ENCODE data around the gene RFPL4A. TPM values are rescaled to one million over a fixed set of nuclear protein-coding genes. Genes with fewer than 3 reads are reported as not detected.
"Not testable (repeated sequence)": the region's sequence is repeated elsewhere in the genome, so short reads cannot be mapped to it uniquely, and the experiment has no call there.

The RFPL4A gene
- polyA plus RNA-seq, result not detected

GRCh38 chr19:55758797-55759196 lies at the start of gene RFPL4A:
Gene RFPL4A, plus strand, starts transcription at chr19:55759097. Its CDS starts 2,704 bp downstream, at chr19:55761801.
- not testable (repeated sequence) for H3K27ac ChIP-seq (ENCODE audit: low read depth, low read length)
- WGBS, 3 donors, result 82 to 94% (median 92%) methylated on average over 2 of the region's 3 CpGs

DNA sequence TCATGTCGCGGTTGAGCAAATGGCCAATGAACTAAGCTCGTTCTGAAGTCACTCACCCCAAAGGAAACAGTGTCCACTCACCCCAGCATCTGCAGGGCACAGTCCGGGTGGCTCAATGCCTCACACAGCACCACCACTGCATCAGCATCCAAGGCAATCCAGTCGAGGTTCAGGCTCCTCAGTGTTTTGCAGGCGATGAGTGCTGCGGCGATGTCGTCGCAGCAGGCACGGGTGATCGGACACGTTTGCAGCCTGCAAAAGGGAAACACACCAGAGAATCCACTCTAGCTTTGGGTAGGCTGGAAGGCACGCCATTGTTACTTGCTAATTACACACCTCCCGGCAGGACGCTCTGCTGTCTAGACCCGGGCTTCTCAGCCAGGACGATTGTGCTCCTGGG lies 47.2 kb upstream of the RFPL4A start:
- 72 to 78% (median 72%) methylated on average over 18 of the region's 18 CpGs for WGBS, 3 donors

GRCh38 chr19:55712804-55713631 lies 45.9 kb upstream of the RFPL4A start:
- 65 to 85% (median 80%) methylated on average over 2 of the region's 3 CpGs for WGBS, 3 donors

More for the DNA sequence above, 47.2 kb upstream of the RFPL4A start:
- H3K27ac ChIP-seq (ENCODE audit: low read depth, low read length), result no peak overlapping the region

GRCh38 chr19:55716531-55716930 lies 42.4 kb upstream of the RFPL4A start:
- WGBS, 3 donors, result 76 to 87% (median 85%) methylated on average over 15 of the region's 15 CpGs
- no peak overlapping the region for H3K27ac ChIP-seq (ENCODE audit: low read depth, low read length)

More at GRCh38 chr19:55712804-55713631, 45.9 kb upstream of the RFPL4A start:
- H3K27ac ChIP-seq (ENCODE audit: low read depth, low read length), result no peak overlapping the region

DNA sequence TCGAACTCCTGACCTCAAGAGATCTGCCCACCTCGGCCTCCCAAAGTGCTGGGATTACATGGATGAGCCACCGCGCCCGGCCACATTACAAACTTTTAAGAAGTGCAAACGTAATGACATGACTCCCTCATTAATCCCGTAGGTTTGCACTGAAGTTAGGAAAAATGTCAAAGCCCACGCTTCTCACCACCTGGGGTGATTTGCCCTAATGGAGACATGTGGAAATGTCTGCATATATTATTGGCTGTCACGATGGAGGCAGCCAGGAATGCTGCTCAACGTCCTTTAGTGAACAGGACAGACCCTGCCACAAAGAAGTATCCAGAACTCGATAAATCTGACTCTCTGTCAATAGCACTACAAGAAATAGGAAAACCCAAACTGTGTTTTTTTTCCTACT lies 41.6 kb upstream of the RFPL4A start:
- H3K27ac ChIP-seq (ENCODE audit: low read depth, low read length), result no peak overlapping the region
- 69 to 75% (median 71%) methylated on average over 11 of the region's 11 CpGs for WGBS, 3 donors

- WGBS, 3 donors, result 30 to 43% (median 40%) methylated on average over 13 of the region's 13 CpGs
- not testable (repeated sequence) for H3K27ac ChIP-seq (ENCODE audit: low read depth, low read length)
Measured at GRCh38 chr19:55717879-55718711, 40.8 kb upstream of the RFPL4A start.

GRCh38 chr19:55720214-55720746 lies 38.6 kb upstream of the RFPL4A start:
- H3K27ac ChIP-seq (ENCODE audit: low read depth, low read length), result no peak overlapping the region
- 62 to 74% (median 70%) methylated on average over 5 of the region's 5 CpGs for WGBS, 3 donors

DNA sequence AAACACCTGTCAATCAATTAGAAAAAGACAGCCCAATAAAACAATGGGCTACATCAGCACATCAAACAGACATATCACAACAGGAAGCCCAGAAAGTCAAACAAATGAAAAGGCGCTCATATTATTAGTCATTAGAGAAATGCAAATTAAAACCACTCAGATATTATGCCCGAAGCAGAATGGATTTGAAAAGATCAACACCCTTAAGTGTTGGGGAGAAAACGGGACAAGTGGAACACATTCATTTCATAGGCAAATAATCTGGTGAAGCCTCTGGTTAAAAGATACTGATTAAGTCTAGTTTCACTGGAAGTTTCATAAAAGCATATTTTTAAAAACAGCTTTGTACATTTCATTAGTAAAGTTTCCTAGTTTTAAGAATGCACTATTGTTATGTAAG lies 38.1 kb upstream of the RFPL4A start:
- 78 to 93% (median 84%) methylated on average over 3 of the region's 3 CpGs for WGBS, 3 donors
- H3K27ac ChIP-seq (ENCODE audit: low read depth, low read length), result no peak overlapping the region

- 87 to 92% (median 91%) methylated on average over 8 of the region's 8 CpGs for WGBS, 3 donors
- no peak overlapping the region for H3K27ac ChIP-seq (ENCODE audit: low read depth, low read length)
Measured at GRCh38 chr19:55723491-55723890, 35.4 kb upstream of the RFPL4A start.

- 76 to 87% (median 87%) methylated on average over 2 of the region's 2 CpGs for WGBS, 3 donors
- not testable (repeated sequence) for H3K27ac ChIP-seq (ENCODE audit: low read depth, low read length)
Measured at GRCh38 chr19:55730378-55730777, 28.5 kb upstream of the RFPL4A start.

- H3K27ac ChIP-seq (ENCODE audit: low read depth, low read length), result no peak within 1 kb of the TSS
- WGBS, 3 donors, result 89 to 93% (median 89%) methylated on average over 3 of the region's 3 CpGs
Measured at GRCh38 chr19:55738302-55738701, 20.6 kb upstream of the RFPL4A start, which contains the start of gene NLRP9. Gene NLRP9, minus strand, starts transcription at chr19:55738402. Its CDS starts 28 bp downstream, at chr19:55738374.

GRCh38 chr19:55750715-55751114 lies 8.2 kb upstream of the RFPL4A start:
- H3K27ac ChIP-seq (ENCODE audit: low read depth, low read length), result no peak overlapping the region
- WGBS, 3 donors, result 79 to 92% (median 88%) methylated on average over 6 of the region's 6 CpGs

DNA sequence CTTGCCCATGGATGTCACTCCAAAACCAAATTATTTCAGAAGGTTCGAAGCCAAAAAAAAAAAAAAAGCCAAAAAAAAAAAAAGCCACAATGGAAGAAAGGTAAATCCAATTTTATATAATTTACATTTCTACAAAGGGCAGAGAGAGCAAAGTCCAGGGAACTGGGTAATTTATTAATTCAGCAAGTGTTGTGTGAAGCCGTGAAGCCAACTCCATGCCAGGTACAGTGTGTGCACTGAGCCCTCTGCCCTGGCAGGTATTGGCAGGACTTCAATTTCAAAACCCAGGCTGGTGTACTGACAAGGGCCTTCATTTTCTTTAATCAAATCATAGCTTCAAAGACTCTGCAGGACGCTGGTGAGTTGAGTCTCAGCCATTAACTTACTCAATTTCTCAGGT lies 5.5 kb upstream of the RFPL4A start:
- 23 to 81% (median 73%) methylated on average over 3 of the region's 3 CpGs for WGBS, 3 donors
- no peak overlapping the region for H3K27ac ChIP-seq (ENCODE audit: low read depth, low read length)

DNA sequence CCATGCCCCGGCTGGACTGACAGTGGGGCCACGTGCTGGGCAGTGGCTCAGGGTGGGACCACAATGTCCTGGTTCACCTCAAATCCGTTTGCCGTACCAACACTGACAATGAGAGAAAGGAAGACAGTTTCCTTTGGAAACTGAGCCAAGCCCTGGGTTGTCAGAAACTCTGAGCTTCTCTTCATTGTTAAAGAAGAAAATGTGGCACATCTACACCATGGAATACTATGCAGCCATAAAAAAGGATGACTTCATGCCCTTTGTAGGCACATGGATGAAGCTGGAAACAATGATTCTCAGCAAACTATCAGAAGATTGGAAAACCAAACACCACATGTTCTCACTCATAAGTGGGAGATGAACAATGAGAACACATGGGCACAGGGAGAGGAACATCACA lies 2.1 kb upstream of the RFPL4A start:
- not testable (repeated sequence) for H3K27ac ChIP-seq (ENCODE audit: low read depth, low read length)
- WGBS, 3 donors, result 80 to 82% (median 81%) methylated on average over 4 of the region's 4 CpGs

DNA sequence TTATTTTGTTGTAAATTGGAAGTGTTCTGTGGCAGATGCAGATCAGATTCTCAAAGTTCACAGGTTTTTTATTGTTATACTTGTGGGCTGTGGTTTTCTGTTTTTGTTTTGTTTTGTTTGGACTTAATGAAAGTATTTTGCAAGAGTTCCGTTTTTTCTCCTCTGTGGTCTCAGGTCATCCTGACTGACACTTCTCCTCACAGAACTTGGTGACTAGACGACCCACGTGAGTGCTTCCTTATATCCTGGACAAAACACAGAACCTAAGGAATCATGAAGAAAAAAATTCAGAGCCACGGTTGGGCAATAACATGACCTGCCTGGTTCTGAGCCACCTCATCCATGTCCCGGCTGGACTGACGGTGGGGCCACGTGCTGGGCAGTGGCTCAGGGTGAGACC lies 7.6 kb downstream of the RFPL4A start:
- no peak overlapping the region for H3K27ac ChIP-seq (ENCODE audit: low read depth, low read length)
- WGBS, 3 donors, result 59 to 71% (median 62%) methylated on average over 7 of the region's 7 CpGs

DNA sequence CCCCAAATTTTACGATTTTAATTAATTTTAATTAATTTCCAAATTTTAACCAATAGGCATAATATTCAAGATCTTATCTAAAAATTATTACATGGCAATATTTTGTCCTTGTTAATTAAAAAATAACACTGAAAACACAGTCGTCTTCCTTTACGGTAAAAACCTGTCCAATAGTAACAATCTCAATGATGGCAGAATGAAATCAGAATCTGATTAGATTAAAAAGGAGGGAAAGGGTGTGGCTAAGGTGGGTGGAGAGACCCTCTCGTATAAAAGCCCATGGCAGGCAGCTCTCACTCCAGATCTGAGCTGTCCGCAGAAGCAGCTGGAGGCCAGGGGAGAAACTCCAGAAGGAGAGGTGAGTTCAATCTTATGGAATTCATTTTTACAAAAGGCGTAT lies 9.9 kb downstream of the RFPL4A start, which contains the start of gene RFPL4AL1:
Gene RFPL4AL1, plus strand, starts transcription at position 301 of the 400 bp plus-strand sequence. CDS start 2,687 bp downstream, outside the sequence.
- 83 to 87% (median 84%) methylated on average over 5 of the region's 6 CpGs for WGBS, 3 donors
- H3K27ac ChIP-seq (ENCODE audit: low read depth, low read length), result not testable (repeated sequence)

GRCh38 chr19:55769632-55770031 lies 10.7 kb downstream of the RFPL4A start:
- H3K27ac ChIP-seq (ENCODE audit: low read depth, low read length), result not testable (repeated sequence)
- WGBS, 3 donors, result 36 to 71% (median 49%) methylated on average over 2 to 3 of the region's 3 CpGs

- WGBS, 3 donors, result 28 to 32% (median 29%) methylated on average over 7 of the region's 7 CpGs
- H3K27ac ChIP-seq (ENCODE audit: low read depth, low read length), result no peak overlapping the region
Measured at GRCh38 chr19:55777528-55777927, 18.6 kb downstream of the RFPL4A start.

- 71 to 81% (median 79%) methylated on average over 16 of the region's 16 CpGs for WGBS, 3 donors
Measured at GRCh38 chr19:55778331-55778730, 19.4 kb downstream of the RFPL4A start.

More at GRCh38 chr19:55778331-55778730, 19.4 kb downstream of the RFPL4A start:
- no peak overlapping the region for H3K27ac ChIP-seq (ENCODE audit: low read depth, low read length)
